ENCODE data around the gene MAPKAPK5.
"Not testable (repeated sequence)": the region's sequence is repeated elsewhere in the genome, so short reads cannot be mapped to it uniquely, and the experiment has no call there.

MAPKAPK5 gene

DNA sequence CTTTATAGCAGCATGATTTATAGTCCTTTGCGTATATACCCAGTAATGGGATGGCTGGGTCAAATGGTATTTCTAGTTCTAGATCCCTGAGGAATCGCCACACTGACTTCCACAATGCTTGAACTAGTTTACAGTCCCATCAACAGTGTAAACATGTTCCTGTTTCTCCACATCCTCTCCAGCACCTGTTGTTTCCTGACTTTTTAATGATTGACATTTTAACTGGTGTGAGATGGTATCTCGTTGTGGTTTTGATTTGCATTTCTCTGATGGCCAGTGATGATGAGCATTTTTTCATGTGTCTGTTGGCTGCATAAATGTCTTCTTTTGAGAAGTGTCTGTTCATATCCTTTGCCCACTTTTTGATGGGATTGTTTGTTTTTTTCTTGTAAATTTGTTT lies 12.4 kb upstream of the MAPKAPK5 start:
- not testable (repeated sequence) for DNase-seq

DNA sequence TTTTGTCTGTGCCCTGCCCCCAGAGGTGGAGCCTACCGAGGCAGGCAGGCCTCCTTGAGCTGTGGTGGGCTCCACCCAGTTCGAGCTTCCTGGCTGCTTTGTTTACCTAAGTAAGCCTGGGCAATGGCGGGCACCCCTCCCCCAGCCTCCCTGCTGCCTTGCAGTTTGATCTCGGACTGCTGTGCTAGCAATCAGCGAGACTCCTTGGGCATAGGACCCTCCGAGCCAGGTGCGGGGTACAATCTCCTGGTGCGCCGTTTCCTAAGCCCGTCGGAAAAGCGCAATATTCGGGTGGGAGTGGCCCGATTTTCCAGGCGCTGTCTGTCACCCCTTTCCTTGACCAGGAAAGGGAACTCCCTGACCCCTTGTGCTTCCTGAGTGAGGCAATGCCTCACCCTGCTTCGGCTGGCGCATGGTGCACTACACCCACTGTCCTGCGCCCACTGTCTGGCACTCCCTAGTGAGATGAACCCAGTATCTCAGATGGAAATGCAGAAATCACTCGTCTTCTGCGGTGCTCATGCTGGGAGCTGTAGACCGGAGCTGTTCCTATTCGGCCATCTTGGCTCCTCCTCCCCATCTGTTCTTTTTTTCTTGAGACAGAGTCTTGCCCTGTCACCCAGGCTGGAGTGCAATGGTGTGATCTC lies 7.2 kb upstream of the MAPKAPK5 start:
- DNase-seq, result not testable (repeated sequence)

- not testable (repeated sequence) for DNase-seq
Observed at GRCh38 chr12:111835531-111836181, 6.4 kb upstream of the MAPKAPK5 start.

GRCh38 chr12:111838353-111838752 lies 3.7 kb upstream of the MAPKAPK5 start:
- DNase-seq, result no peak

- DNase-seq, result no peak
Observed at GRCh38 chr12:111840807-111841206, 1.2 kb upstream of the MAPKAPK5 start.

DNA sequence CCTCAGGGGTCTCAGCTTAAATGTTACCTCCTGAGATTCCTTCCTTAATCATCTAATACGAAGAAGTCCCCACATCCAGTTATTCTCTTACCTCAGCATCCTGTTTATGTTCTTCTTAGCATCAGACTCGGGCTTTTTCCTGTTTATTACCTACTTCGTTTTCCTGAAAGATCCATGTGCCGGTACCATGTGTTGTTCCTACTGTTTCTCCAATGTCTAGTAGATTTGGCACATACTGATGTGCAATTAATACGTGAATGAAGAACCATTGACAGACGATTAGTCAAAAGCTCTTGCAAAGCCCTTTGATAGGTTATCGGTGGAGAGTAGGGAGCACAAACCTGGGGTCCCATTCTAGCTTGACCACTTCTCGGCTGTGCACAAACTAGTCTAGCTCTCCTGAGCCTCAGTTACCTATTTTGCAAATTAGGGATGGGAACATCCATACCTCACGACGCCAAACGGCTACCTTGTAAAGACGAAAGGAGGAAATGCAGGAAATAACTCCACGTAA lies 735 bp upstream of the MAPKAPK5 start:
- DNase-seq, result no peak

GRCh38 chr12:111842556-111843396 lies 748 bp downstream of the MAPKAPK5 start:
- no peak for DNase-seq

GRCh38 chr12:111846016-111846415 lies 4.0 kb downstream of the MAPKAPK5 start:
- no peak for DNase-seq

DNA sequence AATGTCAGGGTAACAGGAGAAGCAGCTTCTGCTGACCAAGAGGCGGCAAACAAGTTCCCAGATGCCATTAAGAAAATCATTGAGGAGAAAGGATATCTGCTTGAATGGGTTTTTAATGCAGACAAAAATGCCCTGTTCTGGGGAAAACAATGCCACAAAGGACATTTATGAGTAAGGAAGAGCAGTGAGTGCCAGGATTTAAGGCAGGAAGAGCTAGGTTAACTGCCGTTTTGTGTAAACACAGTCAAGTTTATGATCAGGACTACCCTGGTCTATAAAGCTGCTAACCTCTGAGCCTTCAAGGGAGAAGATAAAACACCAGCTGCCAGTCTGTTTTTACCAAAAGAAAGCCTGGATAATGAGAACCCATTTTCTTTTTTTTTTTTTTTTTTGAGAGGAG lies 8.5 kb downstream of the MAPKAPK5 start:
- no peak for DNase-seq

DNA sequence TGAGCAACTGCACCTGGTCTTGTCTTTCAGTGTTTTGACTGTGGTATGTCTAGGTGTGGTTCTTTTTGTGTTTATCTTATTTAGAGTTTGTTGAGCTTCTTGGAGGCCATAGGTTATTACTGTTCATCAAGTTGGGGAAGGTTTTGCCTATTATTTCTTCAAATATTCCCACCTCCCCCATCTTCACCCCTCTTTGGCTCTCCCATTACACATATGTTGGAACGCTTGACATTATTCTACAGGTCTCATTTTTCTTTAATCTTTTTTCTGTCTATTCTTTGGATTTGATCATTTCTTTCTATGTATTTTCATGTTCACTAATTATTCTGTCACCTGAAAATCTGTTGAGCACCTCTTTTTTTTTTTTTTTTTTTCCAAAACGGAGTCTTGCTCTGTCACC lies 16.2 kb downstream of the MAPKAPK5 start:
- no peak for DNase-seq

GRCh38 chr12:111858778-111859177 lies 16.8 kb downstream of the MAPKAPK5 start:
- no peak for DNase-seq

DNA sequence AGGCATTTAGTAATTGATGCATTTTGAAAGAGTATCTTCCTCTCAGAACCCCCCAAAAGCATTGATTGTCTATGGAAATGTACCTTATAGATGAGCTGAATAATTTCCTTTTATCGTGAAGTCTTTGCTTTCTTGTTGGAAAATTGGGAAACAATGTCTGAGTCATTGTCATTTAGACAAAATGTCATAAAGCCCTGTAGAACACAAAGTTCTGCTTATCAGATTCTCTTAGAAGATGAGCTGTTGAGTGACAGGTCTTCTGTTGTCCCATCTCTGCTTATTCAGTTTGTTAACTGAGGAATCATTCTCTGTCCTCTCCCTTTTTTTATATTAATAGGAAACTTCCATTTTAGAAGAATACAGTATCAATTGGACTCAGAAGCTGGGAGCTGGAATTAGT lies 22.9 kb downstream of the MAPKAPK5 start:
- DNase-seq, result no peak

DNA sequence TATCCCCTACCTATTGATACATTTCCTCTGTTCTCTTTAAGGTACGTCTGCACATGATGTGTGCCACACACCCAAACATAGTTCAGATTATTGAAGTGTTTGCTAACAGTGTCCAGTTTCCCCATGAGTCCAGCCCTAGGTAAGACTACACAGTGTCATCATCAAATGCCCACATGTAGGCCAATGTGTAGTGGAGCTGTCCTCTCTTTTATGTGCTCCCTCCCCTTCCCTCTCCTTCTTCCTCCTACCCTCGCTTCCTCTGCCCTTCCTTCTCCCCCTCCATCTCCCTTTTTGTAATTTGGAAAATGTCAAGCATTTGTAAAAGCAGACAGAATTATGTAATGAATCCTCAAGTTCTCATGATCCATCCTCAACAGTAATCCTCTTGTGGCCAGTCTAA lies 25.5 kb downstream of the MAPKAPK5 start:
- no peak for DNase-seq

DNA sequence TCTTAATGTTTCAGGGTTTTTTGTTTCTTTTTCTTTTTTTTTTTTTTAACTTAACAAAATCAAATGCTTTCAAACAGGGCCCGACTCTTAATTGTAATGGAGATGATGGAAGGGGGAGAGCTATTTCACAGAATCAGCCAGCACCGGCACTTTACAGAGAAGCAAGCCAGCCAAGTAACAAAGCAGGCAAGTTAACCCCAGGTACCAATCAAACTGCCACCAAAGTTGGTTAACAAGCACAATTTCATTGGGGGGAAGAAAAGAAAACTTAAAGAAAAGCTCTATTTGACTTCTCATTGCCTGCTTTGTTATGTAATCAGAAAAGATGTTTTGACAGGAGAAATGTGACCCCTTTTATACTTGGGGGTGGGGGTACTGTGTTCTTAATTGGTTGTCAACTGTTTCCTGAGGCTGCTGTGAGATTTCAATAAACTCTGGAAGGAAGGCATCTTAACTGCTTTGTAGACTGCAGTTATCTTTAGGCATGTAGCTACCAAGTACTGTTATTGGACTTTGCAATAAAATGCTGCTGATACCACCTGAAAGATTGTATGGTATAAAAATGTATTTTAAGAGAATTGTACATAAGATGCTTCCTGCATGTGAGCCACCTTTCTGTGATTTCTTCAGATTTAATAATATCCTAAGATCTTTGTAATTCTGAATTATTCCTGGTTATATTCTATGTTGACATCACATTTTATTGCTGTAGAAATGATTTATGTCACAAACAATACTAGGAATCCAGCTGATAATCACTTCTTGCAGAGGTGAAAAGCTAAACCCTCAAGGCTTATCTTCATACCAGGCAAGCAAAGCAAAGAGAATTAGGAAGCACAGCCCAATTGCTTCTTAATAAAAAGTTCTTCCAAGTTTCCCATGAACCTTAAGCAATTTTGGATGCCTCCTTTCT lies 26.9 kb downstream of the MAPKAPK5 start:
- no peak for DNase-seq

DNA sequence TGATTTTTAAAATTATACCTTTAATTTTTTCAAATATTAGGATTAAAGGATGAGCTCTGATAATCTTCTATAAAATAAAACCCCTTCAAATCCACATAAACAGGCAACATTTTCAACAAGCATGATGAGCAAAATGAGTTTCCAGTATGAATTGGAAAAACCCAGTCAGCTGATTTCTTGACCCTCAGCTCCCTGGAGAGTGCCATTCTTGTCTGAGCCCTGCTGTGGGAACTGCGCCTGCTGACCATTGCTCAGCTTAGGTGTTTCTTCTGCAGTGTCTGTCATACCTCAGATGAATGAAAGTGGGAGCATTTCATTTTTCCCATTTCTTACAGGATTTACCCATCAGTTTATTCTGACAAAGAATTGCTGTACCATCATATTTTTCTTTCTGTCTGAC lies 27.6 kb downstream of the MAPKAPK5 start:
- no peak for DNase-seq

DNA sequence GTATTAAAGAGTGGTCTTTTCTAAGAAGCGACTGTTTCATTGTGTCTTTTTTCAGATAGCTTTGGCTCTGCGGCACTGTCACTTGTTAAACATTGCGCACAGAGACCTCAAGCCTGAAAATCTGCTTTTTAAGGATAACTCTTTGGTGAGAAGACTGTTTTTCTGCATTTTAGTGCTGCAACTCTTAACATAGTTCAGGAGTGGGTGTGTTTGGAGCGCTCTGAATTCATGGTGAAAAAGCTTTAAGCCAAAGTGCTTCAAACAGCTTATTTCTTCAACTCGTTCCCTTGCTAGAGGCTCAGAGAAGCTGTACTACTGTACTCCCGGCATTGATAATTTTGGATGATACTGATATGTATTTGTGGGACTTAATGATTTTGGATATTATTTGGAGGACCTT lies 28.2 kb downstream of the MAPKAPK5 start:
- DNase-seq, result no peak

DNA sequence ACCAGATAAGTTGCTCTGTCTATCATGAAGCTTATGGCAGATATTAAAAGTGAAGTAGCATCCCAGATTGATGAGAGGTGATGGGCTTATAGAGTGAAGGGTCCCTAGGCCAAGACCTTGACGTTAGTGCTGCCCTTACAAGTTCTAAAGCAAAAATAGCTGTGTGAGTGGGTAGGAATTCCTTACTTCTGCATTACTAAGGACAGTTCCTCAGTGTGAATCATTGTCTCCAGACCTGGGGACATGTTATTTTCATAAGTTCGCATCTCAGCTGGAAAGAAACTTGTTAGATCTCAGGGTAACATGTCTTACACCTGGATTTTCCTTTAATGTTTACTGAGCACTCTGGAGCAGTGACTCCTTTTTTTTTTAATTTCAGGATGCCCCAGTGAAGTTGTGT lies 28.7 kb downstream of the MAPKAPK5 start:
- DNase-seq, result no peak

GRCh38 chr12:111873113-111873512 lies 31.1 kb downstream of the MAPKAPK5 start:
- DNase-seq, result no peak

DNA sequence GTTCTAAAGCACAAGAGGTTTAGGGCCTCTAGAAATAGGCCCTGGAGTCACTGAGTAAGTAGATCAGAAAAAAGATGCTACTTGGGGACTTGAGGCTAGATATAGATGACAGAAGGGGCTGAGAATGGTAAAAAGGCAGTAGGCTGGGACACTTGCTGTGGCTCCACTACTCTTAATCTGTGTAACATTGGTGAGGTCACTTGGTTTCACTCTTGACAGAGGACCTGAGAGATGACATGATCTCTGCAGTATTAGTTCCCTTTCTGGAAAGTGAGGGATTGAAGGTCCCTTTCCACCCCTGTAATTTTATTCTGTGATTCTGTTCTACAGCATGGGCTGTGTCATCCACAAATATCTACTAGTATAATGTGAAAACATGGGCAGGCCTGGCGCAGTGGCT lies 39.7 kb downstream of the MAPKAPK5 start:
- DNase-seq, result no peak

- DNase-seq, result no peak
Observed at GRCh38 chr12:111886662-111887545, 44.9 kb downstream of the MAPKAPK5 start.

GRCh38 chr12:111887926-111888745 lies 46.1 kb downstream of the MAPKAPK5 start:
- no peak for DNase-seq

Measured in activated CD8-positive, alpha-beta memory T cell treated with anti-CD3 and anti-CD28 coated beads, Interleukin-2, amount 50 U/mL, for 4 hours (primary cell).